GM21515 (cell line): ENCODE data around the gene CLEC20A.

Experiments used
- ATAC-seq: cut with Tn5 transposase; IDR thresholded peaks from one replicate; pipeline ENCODE4 v1.9.1; 2021; ENCODE audit not compliant: unreplicated experiment

Gene CLEC20A

DNA sequence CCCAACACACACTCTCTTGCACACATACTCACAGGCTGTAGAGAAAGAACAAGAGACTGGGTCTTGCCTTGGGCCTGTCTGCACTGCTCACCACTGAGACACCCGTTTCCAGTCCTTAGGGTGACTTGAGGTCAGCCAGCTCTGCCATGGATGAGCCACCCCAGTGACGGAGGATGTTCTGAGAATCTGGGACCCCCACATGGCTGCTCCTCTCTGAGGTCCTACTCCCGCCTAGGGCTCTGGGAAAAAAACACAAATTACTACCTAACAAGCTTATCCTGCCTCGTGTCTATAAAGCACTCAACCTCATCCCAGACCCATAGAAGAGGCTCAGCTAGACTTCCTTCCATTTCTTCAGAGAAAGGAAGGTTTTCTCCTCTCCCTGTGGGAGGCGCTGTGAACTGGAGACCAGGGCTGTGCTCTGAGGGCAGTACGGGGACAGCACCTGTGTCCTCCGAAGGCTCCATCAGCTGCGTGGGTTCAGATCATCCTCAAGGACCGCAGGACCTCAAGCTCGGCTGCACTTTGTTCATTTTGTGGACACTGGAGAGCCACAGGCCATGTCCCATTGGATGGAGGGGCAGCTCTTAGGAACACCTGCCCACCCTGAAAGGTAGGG lies 4.3 kb upstream of the CLEC20A start:
- ATAC-seq = no peak

DNA sequence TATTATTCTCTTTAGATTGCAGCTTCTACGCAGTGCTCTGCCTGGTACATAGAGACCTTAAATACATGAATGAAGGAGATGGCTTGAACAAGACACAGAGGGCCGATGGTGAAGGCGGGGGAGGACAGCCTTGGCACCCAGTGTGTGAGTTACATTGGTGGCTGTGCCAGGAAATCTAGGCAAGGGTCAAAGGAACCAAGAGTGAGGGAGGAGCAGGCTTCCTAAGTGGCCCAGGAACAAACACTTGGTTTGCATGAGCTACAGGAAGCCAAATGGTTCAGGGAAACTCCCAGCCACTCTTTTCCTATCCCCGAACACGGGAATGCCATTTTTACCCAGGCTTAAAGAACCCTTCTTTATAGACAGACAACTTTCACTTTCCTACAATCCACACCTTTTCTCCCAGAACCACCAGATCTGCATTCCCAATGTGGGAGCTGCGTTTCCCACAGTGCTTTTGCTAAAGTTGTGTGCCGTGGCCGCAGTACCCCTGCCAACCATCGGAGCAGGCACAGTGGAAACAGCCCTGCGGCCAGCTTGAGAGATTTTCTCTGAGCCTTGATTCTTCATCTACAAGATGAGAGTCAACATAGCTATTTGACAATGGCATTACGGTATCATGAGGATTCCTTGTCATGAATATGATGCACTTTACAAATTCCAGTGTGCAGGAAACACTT lies 3.5 kb upstream of the CLEC20A start:
- ATAC-seq = no peak

DNA sequence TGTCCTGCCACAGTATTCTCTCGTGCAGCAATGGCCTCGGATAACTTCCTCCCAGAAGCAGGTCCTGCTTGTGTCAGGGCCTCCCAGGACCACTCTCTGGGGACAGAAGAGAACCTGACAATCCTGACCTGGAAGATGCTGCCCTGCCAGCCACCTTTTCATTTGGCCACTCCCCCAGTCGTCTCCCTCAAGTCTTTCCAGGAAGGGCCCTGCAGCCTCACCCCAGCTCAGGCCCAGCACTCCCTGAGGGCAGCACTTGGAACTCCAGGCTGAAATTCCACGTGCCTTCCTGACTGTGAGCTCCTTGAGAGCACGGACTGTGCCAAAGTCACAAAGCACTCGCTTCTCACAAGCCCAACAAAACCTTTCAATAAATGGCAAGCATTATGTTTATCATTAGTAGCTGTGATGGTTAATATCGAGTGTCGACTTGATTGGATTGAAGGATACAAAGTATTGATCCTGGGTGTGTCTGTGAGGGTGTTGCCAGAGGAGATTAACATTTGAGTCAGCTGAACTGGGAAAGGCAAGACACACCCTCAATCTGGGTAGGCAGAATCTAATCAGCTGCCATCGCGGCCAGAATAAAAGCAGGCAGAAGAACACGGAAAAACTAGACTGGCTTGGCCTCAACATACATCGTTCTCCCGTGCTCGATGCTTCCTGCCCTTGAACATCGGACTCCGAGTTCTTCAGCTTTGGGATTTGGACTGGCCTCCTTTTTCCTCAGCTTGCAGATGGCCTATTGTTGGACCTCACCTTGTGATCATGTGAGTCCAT lies 2.3 kb upstream of the CLEC20A start:
- ATAC-seq = no peak

DNA sequence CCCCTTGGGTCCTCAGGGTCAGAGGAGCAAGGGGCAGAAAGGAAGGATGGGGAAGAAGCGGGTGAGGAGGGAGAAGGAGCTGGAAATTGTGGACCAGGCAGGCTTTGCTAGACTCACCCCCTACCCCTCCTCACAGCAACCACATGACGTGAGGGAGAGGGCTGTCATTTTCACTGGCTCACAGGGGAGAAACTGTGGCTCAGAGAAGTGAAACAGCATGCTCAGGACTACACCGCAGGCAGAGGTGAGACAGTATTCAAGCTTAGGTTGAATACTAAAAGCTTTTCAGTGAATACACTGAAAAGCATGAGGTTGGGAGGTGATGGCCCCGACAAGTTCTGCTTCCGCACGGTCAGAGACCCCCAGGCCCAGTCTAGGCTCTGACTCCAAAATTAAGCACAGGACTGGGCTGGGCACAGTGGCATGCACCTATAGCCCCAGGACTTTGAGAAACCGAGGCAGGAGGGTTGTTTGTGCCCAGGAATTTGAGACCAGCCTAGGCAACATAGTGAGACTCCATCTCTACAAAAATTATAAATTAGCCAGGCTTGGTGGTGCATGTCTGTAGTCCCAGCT lies 1.2 kb upstream of the CLEC20A start:
- ATAC-seq = no peak

DNA sequence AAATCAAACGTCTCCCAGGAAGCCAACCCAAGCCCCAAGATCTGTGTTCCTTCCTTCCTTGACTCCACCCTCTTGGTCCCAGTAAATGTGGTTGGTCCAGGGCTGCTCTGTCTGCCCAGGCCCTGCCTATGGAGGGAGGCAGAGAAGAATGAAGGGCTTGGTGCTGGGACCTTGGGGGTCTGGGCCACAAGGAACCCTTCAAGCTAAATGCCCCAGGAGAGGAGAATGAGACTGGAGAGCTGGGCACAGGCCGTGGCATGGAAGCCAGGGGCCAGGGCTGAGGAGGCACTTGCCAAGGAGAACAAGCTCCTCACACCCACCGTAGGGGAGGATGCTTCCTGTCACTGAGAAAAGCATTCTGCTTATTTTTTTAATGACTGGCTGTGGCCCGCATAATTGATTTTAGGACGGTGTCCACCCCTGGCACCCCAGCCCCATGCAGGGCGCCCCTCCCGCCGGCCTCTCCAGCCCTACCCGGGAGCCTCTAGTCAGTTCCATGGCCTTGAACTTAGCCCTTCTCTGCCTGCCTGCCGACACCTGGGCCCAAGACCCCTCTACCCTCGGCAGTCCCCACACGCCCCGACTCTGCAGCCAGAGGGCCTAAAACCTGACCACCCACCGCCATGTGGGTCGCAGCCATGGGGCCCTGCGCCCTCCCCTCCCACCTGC lies 889 bp downstream of the CLEC20A start:
- no peak for ATAC-seq

DNA sequence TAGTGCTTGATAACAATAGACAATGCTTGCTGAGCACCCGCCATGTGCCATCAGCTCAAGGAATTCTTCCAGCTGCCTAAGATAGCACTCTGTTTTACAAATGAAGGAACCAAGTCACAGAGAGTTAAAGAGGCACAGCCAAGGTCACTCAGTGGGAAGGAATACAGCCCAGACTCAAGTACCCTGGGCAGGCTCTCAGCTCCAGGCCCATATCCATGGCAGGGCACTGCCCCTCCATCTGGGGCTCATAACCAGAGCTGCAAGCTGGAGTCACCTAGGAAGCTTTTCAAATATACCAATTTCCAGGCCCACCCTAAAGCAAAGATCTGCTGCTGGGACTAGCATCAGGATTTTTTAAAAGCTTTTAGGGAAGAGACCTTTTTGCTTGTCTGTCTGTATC lies 1.6 kb downstream of the CLEC20A start:
- no peak for ATAC-seq

DNA sequence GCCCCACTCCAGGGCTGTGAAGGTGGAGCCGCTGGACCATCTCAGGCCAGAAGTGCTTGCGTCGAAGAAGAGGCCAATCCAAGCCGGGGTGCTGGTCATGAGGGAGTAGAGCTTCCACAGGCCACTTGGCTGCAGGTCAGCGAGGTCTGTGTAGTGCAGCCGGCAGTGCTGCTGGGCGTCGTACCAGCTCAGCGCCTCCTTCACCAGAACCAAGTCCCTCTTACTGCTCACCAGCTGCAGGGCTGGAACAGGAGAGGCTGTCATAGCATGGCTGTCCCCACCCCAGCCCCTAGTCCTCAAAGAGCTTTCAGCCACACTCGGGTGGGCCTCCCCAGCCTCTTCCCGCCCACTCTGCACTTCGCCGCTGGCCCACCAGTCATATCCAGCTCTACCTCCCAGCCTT lies 2.2 kb downstream of the CLEC20A start:
- ATAC-seq = no peak

DNA sequence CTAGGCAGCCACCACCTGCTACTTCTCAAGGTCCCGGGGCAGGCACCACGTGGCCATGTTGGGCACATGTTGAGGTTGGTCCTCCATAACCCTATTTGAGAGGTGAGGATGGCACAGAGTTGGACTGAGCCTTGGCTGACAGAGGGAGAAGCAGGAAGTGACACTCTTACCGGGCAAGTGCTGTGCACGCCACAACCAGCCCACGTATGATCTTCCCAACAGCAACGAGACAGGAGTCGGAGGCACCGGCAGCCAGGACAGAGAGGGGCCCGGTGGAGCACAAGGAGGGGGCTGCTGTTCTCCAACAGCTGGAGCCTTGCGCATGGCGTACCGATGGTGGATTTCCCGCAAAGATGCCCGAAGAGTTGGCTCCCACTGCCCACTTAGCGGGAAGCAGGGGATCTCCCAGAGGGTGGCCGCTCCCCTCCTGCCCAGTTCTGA lies 3.4 kb downstream of the CLEC20A start:
- ATAC-seq = no peak

DNA sequence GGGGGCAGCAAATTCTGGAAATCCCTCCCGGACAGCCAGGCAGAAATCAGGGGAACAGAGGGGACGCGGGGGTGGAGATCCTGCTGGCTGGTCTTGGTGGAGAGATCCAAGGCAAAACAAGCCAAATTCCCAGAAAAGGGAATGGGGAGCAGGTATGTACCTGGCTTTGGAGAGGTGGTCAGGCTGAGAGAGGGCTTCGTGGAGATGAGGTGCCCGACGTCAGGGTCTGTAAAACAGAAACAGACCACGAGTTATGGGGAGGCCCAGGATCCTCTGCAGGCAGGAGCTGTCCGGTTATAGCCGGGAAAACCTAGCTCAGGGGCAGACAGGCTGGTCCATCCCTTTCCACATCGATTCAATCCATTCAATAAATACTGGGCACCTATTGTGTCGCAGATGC lies 4.4 kb downstream of the CLEC20A start:
- no peak for ATAC-seq

DNA sequence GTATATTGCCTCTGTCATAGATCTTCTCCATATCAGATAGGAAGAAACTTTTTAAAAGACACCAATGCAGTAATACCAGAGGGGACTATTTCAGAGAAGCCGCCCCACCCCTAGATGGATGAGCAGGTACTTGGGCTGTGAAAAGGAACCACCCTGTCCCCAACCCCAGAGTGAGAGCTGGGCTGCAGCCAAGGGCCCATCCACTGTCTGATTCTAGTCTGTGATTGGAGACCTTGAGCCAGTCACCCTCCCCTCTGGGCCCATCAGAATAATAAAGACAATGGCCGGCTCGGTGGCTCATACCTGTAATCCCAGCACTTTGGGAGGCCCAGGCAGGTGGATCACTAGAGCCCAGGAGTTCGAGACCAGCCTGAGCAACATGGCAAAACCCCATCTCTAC lies 5.0 kb downstream of the CLEC20A start:
- ATAC-seq = no peak

DNA sequence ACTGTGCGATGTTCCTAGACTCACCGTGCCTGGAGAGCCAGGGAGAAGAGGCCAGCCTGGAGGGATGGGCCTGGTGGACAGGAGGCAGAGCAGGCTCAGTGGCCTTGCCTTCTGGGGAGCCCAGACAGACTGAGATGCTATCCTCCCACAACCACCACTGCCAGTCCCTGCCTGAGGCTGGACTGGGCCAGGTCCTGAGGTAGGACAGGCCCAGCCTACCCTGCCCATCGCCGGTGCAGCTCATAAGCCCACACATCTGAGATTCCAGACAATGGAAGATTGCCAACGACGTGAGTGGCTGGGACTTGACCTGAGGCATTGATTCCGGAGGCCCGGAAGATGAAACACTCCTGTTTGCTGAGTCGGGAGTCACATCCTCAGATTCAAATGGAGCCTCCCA lies 5.8 kb downstream of the CLEC20A start:
- no peak for ATAC-seq

DNA sequence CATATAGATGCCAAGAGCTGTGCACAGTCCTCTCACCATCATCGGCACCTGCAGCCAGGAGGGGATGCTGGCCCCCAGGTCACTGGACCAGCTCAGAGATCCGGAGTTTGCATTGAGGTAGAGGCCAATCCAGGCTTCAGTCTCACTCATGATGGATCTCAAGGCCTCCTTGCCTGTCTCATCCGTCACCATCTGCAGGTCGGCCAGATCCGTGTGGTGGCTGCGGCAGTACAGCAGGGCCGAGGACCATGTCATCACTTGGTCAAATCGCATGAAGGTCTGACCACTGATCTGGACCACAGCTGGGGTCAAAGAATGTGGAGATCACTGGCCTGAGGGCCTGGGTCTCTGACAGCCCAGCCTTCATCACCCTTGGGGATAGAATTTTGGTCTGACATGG lies 6.6 kb downstream of the CLEC20A start:
- ATAC-seq = no peak

DNA sequence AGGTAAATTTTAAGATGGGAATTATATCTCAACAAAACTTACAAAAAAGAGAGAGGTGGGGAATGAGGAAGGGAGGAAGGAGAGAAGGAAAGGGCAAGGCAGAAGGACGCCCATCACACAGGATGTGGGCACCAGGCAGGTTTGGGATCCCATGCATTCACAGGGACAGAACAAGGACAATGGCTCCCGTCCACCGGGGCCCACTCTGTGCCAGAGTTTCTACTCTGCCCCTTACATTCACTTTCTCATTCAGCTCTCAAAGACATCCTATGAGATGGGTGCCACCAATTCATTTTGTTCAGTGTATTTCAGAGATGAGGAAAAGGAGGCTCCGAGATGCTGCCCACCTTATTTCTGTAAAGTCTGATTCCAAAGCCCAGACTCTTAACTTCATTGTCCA lies 7.4 kb downstream of the CLEC20A start:
- ATAC-seq = no peak

DNA sequence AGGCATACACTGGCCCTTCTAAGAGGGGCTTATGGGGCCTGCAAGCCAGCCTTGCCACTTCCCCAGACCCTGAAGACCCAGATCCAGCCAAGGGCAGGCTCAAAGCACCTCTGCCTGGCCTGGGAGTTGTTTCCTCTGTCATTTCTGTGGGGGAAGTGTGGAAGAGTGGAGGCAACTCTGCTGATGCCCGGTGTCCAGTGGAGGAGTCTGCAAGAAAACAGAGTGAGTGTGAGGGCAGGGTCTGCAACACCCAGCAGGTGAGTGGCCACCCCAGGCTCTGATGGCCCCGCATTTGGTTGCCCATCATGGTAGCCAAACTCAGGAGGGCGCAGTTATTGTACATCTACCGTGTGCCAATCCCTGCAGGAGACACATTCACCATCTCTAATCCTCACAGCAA lies 8.4 kb downstream of the CLEC20A start:
- ATAC-seq = no peak

DNA sequence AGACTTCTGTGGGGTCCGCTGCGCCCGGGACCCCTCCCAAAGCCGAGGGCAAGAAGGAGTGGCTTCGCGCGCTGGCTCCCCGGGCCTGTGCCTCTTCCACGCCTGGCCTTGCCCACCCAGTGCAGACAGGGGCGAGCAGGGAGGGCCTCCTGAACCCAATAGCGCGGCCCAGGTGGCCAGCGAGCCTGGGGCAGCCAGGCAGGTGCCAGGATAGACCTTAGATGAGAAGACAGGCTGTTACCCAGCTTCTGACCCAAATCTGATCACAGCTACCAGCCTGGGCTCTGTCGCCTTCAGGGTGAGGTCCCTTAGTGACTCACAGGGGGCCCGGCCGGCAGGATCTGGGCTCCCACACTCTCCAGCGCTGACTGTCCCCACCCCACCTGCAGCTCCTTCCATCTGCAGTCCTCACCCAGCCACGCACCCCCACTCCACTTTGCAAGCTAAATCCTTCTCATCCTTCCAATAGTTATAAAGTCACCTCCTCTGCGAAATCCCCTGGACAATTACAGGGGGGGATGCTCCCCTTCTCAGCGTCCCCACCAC lies 9.6 kb downstream of the CLEC20A start:
- ATAC-seq = no peak

DNA sequence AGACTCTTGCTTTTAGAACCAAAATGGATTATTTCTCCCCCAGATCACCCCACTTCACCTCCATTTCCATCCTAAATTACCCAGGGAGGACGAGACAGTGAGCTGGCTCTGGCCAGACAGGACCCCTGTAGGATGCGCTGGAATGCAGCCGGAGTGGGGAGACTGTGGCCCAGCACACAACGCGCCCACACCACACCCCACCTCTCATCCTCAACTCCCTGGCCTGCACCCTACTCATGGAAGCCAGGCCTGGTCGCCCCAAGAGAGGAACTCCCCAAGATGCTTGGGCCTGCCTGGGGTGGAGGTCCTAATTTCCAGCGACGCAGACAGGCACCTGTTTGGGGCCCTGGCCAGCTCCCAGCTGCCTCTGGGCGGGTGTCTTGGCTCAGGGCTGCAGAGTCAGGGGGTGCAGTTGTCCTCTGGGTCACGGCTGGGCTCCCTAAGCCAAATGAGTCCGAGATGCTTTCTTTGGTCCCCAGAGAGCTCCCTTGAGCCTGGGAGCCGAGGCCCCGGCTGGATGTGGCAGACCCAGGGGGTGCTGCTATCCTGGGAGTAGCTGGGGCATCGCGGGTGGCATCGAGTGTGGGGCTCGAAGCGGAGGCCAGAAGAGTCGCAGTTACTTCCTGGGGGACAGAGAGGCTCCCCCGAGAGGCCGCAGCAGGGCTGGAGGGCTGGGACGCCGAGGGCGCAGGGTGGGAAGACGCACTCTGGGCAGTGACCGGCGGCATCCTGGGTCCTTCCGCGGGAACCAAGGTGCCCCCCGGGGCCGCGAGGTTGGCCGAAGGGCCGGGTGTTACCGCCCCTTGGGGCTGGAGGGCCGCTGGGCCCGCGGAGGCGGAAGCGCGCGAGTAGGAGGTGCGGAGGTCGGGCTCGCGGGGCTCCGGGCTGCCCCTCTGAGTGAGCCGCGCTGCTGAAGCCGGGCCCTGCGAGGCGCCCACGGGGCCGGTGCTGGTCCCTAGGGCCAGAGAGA lies 10.4 kb downstream of the CLEC20A start:
- no peak for ATAC-seq

DNA sequence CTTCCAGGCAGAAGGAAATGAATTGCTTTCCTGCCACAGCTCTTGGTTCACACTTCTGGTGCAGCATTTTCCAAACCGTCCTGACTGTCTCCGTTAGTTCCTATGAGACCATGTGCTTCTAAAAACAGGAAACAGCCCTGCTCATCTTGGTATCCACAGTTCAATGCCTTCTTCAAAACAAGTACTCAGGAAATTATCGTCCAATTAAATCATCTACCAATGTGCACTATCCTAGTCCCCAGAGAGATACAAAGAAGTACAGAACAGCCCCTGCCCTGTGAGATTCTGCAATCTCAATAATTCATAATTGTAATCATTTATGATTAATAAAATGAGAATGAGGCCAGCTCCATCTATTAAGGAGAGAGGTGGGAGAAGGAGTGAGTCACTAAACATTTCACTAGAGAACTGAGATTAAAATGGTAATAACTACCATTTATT lies 11.2 kb downstream of the CLEC20A start:
- ATAC-seq = no peak

DNA sequence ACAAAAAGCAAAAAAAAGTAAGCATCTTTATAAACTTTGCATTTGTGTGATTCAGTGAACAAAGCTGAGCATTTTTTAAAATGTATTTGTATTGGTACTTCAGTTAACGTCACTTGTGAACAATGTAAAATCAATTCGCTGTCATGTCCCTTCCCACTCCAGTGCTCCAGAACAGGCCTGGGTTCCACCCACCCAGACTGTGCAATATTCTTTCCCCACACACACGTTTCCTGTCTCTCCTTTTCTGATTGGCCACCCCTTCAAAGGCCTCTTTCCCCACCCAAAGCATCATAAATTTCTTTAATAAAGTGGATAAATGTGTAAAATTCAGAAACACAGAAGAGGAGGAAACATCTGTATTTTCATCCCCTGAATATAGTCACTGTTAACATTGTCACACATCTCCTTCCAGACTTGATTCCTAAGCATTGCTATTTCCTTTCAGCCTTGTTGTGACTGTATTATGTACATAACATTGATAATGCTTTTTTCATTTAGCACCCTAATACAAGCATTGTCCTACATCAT lies 12.0 kb downstream of the CLEC20A start:
- ATAC-seq = no peak

DNA sequence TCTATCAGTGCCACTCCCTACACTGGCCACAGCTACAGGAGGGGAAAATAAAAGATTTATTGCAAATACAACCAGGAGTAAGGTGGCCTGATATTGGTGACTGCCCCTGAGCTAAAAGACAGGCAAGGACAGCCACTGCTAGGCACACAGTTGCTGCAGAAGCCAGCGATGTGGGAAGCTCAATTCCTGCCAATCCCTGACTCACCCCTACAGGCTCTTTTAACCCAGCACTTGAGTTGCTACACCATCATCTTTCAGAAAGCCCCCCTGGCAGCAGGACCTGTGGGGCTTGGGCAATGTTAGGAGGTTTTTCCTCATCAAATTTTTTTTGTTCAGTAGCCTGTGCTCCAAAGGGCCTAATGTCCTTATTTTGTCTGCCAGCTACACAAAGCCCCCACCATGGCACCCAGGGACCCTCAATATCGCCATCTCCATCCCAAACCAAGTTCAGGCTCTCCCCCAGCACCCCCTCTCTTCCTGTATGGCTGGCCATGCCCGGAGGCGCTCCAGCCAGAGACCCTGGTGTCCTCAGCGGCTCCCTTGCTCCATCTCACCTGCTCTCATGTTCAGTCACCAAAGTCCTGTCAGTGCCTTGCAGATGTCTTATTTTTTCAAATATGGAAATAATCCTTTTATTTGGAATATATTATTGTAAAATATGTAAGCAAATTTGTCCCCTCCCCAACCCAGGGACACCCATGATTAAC lies 13.4 kb downstream of the CLEC20A start:
- ATAC-seq = no peak
